DND-41 (cell line): ENCODE results near the gene CHRNE.

Source experiments
- ATAC-seq: fragments of 200-7000 bp; cut with Tn5 transposase; 3 replicates; pipeline ENCODE4 v1.9.1; 2021; ENCODE audit warnings: low read depth; ENCODE audit not compliant: insufficient read depth
- DNase-seq: peaks from one replicate; pipeline ENCODE4 v3.0.0-alpha.2; 2020
- H2AFZ ChIP-seq: 2 replicates; pipeline ENCODE4 v1.6.0; 2012; ENCODE audit warnings: low read depth, low read length
- H3K27ac ChIP-seq: 2 replicates; pipeline ENCODE4 v1.5.1; 2012; ENCODE audit warnings: low read length, inconsistent platforms
- H3K27me3 ChIP-seq: fragments of 200-600 bp; sonication (generic); 2 replicates; pipeline ENCODE4 v1.6.0; 2012; ENCODE audit warnings: low read length, mild to moderate bottlenecking, inconsistent platforms; ENCODE audit not compliant: insufficient read depth, poor library complexity
- H3K36me3 ChIP-seq: 2 replicates; pipeline ENCODE4 v1.5.1; 2012; ENCODE audit warnings: low read length, inconsistent platforms; ENCODE audit not compliant: insufficient read depth
- H3K4me1 ChIP-seq: 2 replicates; pipeline ENCODE4 v1.5.1; 2012; ENCODE audit warnings: mild to moderate bottlenecking, low read length; ENCODE audit not compliant: insufficient read depth
- H3K4me2 ChIP-seq: 2 replicates; pipeline ENCODE4 v1.6.0; 2012; ENCODE audit warnings: mild to moderate bottlenecking, moderate library complexity, low read length, inconsistent platforms; ENCODE audit not compliant: insufficient read depth
- H3K4me3 ChIP-seq, 2 experiments: fragments of 200-600 bp in 1 of 2; shearing (Covaris generic) in 1 of 2; 2 replicates each; pipeline ENCODE4 v1.5.1; 2012 to 2016; ENCODE audit warnings: inconsistent platforms in 2 of 2, low read length in 2 of 2, mild to moderate bottlenecking in 2 of 2, low read depth in 1 of 2, moderate library complexity in 1 of 2
- H3K79me2 ChIP-seq: 2 replicates; pipeline ENCODE4 v1.6.0; 2012; ENCODE audit warnings: low read length, inconsistent platforms; ENCODE audit not compliant: insufficient read depth
- H3K9ac ChIP-seq: 2 replicates; pipeline ENCODE4 v1.6.0; 2012; ENCODE audit warnings: low read depth, mild to moderate bottlenecking, inconsistent platforms, low read length, moderate library complexity
- H3K9me3 ChIP-seq: 2 replicates; pipeline ENCODE4 v1.5.1; 2012; ENCODE audit warnings: low read length, moderate library complexity, mild to moderate bottlenecking, inconsistent platforms; ENCODE audit not compliant: insufficient read depth, severe bottlenecking
- H4K20me1 ChIP-seq: 2 replicates; pipeline ENCODE4 v1.6.0; 2012; ENCODE audit warnings: low read length; ENCODE audit not compliant: insufficient read depth
- EZH2 ChIP-seq: IDR thresholded peaks from 3 replicates; pipeline ENCODE4 v1.6.1; 2012; ENCODE audit warnings: borderline replicate concordance, low read depth, mild to moderate bottlenecking, moderate library complexity, low read length, inconsistent platforms; ENCODE audit not compliant: severe bottlenecking
- TF ChIP-seq, protein P1 (sequence below): IDR thresholded peaks from 2 replicates; pipeline ENCODE4 v1.5.1; 2012; ENCODE audit warnings: borderline replicate concordance, low read length, moderate library complexity, mild to moderate bottlenecking; ENCODE audit not compliant: poor library complexity, severe bottlenecking; ENCODE audit errors: extremely low read depth

Gene CHRNE

DNA sequence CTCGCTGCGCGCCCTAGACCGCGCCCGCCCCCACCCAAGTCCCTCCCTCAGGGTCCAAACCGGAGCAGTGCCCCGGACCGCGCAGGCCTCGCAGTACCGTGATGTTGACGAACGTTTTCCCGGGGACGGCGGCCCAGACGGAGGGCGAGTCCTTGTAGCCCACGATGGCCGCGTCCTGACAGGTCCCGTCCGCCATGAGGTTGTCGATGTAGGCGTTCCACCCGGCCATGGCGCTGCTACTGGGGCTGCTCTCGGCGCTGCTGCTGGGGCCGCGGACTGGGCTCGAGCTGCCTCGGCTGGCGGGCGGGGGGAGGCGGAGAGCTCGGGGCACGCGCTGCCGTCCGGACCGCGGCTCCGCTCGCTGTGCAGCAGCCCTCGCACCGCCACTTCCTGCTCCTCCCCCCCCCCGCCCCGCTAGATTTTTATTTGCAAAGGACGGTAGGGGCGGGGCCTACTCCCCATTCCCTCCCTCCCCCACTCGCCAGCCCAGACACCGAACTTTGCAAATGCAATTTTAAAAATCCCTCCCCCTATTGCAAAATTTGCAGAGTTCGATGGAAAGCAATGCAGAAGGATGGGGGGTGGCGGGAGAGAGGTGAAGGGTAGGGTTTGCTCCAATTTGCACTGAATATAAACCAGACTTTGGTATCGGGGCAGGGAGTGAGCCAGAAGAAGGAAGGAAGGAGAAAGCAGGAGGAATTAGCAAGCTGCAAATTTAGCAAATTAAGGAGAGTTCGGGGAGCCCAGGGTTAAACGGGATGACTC is 45.5 kb upstream of the CHRNE start, which contains the start of gene PFN1:
Gene PFN1, minus strand, starts transcription at position 365 of the 765 bp plus-strand sequence. Its CDS starts 136 bp downstream, at position 229.
- peaks cover 60% of the 10 kb centered on the region for H3K4me1 ChIP-seq
- peaks cover 61% of the 10 kb centered on the region for H3K79me2 ChIP-seq
- peak within 1 kb of the TSS; percentile 97 for H3K4me2 ChIP-seq
- TF ChIP-seq, protein P1, sequence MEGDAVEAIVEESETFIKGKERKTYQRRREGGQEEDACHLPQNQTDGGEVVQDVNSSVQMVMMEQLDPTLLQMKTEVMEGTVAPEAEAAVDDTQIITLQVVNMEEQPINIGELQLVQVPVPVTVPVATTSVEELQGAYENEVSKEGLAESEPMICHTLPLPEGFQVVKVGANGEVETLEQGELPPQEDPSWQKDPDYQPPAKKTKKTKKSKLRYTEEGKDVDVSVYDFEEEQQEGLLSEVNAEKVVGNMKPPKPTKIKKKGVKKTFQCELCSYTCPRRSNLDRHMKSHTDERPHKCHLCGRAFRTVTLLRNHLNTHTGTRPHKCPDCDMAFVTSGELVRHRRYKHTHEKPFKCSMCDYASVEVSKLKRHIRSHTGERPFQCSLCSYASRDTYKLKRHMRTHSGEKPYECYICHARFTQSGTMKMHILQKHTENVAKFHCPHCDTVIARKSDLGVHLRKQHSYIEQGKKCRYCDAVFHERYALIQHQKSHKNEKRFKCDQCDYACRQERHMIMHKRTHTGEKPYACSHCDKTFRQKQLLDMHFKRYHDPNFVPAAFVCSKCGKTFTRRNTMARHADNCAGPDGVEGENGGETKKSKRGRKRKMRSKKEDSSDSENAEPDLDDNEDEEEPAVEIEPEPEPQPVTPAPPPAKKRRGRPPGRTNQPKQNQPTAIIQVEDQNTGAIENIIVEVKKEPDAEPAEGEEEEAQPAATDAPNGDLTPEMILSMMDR = peak; percentile 8
- no peak for TF ChIP-seq EZH2
- DNase-seq (peak; percentile 94), ATAC-seq (peak; percentile 37)
- H2AFZ ChIP-seq = peak within 1 kb of the TSS; percentile 82
- no peaks in the 10 kb centered on the region for H3K27me3 ChIP-seq
- no peaks in the 10 kb centered on the region for H3K9me3 ChIP-seq
- H3K9ac ChIP-seq = peak within 1 kb of the TSS; percentile 98
- H3K36me3 ChIP-seq = peaks cover 47% of the 10 kb centered on the region
- peak within 1 kb of the TSS; percentile 72 to 91 for H3K4me3 ChIP-seq
- peaks cover 38% of the 10 kb centered on the region for H4K20me1 ChIP-seq
- H3K27ac ChIP-seq = peak within 1 kb of the TSS; percentile 99

DNA sequence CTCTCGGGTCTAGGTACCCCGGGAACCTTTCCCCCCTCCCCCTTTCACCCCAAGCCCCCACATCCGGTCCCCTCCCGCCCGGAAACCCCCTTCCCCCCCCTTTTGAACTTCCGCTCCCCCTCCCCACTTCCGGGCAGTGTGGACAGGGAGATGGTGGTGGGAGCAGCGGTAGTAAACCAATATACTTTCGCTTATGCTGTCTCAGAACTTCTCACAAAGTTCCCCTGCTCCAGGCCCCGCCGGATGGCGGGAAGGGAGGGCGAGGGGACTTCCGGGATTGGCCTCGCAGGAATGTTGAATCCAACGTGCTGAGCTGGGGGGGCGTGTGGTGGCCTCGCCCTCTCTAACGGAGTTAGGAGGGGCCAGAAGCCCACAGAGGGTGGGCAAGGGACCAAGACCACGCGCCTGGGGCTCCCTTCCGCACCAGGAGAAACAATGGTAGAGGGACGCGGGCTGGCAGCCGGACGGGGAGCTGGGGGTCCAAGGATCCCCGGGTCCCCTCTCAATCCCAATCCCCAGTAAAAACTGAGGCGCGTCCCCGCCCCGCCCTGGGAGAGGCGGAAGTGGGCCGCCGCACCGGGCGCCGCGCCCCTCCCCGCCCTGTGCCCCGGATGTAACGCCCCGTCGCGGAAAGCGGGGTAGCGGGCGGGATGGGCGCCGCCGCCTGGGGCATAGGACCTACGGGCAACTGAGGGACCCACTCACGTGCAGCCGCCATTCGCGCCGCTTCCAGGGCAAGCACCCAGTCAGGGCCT is 44.7 kb upstream of the CHRNE start:
- Histone ChIP-seq H3K9me3 (no peaks in the 10 kb centered on the region), H3K27me3 (no peaks in the 10 kb centered on the region), H3K9ac (peak overlapping the region; percentile 98), H3K27ac (peak overlapping the region; percentile 97), H3K4me1 (peaks cover 68% of the 10 kb centered on the region), H3K4me3 (peak overlapping the region; percentile 72 to 91), H3K4me2 (peak overlapping the region; percentile 97), H2AFZ (peak overlapping the region; percentile 40; the same call in 1 of the 2 replicates), H4K20me1 (peaks cover 46% of the 10 kb centered on the region), H3K79me2 (peaks cover 68% of the 10 kb centered on the region), H3K36me3 (peaks cover 55% of the 10 kb centered on the region)
- peak; percentile 81 for DNase-seq
- ATAC-seq = peak; percentile 38
- TF ChIP-seq, protein P1 = no peak
- no peak for TF ChIP-seq EZH2

DNA sequence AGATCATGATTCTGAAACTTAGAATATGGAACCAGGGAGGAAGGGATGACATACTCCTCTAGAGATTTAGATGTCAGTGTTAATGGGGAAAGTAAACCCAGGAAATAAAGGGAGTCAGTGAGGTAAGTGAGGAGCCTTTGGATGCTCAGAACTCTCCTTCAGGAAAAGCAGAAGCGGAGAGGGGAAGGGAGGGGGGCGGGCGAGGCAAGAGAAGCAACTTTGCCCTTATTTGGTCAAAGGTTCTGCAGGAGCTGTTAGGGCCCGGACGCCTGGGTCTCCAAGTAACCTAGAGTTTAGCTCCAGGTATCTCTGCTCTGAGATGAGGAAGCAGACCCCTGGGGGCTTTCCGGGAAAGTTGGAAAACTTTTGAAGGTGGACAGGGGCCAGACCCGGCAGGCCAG is 44.1 kb upstream of the CHRNE start:
- H3K79me2 ChIP-seq = peaks cover 74% of the 10 kb centered on the region
- TF ChIP-seq EZH2 = no peak
- TF ChIP-seq, protein P1 = no peak
- H3K4me2 ChIP-seq = peak overlapping the region; percentile 97
- H2AFZ ChIP-seq = no peak overlapping the region
- H3K27me3 ChIP-seq = no peaks in the 10 kb centered on the region
- H4K20me1 ChIP-seq = peaks cover 51% of the 10 kb centered on the region
- no peak for ATAC-seq
- peaks cover 74% of the 10 kb centered on the region for H3K4me1 ChIP-seq
- peak overlapping the region; percentile 97 for H3K27ac ChIP-seq
- H3K4me3 ChIP-seq = peak overlapping the region; percentile 72 to 91; a peak in 3 of 4 replicates
- H3K9me3 ChIP-seq = no peaks in the 10 kb centered on the region
- peak overlapping the region; percentile 98 for H3K9ac ChIP-seq
- peaks cover 61% of the 10 kb centered on the region for H3K36me3 ChIP-seq
- no peak for DNase-seq
